A204.1 (cell line): ENCODE data around the gene PDPK1.

Experiments used
- FAIRE-seq: peaks from 2 replicates; lab custom pipeline; 2012; peaks lifted over from hg19 to GRCh38; lab: Jason Lieb, UNC

PDPK1 gene

DNA sequence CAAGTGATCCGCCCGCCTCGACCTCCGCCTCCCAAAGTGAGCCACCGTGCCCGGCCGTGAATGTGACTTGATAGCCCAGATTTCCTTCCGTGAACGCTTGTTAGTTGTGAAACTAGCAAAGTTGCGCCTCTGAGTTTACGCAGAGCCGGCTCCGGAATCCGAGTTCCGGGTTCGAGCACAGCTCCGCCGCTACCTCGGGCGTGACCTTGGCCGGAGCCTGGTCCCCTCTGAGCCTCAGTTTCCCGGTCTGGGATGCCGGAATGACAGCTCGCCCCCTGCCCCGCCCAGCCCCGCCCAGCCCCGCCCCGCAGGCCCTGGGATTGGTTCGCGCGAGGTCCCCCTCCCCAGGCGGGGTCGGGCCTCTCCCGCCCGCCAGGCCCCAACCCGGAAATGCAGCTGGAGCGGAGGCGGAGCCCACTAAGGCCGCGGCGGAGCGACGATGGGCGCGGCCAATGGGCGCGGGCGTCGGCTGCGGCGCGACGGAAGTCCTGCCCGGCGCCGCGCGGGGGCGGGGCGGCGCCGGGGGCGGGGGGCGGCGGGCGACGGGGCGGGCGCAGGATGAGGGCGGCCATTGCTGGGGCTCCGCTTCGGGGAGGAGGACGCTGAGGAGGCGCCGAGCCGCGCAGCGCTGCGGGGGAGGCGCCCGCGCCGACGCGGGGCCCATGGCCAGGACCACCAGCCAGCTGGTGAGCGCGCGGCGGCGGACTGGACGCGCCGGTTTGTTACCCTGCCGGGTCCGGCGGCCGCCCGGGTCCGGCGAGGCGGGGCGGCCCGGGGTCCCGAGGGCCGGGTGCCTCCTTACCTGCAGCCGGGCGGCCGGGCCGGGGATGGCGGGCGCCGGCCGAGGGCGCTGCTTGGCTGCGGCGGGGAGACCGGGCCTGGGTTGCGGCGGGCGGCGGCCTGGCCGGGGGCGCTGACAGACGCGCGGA, at the start of gene PDPK1:
Gene PDPK1 (plus strand): TSS at position 571 of the 929 bp plus-strand sequence. CDS start 92 bp downstream, at position 663.
- no peak for FAIRE-seq

GRCh38 chr16:2489581-2489980, 48.2 kb upstream of the PDPK1 start:
- FAIRE-seq: no peak

DNA sequence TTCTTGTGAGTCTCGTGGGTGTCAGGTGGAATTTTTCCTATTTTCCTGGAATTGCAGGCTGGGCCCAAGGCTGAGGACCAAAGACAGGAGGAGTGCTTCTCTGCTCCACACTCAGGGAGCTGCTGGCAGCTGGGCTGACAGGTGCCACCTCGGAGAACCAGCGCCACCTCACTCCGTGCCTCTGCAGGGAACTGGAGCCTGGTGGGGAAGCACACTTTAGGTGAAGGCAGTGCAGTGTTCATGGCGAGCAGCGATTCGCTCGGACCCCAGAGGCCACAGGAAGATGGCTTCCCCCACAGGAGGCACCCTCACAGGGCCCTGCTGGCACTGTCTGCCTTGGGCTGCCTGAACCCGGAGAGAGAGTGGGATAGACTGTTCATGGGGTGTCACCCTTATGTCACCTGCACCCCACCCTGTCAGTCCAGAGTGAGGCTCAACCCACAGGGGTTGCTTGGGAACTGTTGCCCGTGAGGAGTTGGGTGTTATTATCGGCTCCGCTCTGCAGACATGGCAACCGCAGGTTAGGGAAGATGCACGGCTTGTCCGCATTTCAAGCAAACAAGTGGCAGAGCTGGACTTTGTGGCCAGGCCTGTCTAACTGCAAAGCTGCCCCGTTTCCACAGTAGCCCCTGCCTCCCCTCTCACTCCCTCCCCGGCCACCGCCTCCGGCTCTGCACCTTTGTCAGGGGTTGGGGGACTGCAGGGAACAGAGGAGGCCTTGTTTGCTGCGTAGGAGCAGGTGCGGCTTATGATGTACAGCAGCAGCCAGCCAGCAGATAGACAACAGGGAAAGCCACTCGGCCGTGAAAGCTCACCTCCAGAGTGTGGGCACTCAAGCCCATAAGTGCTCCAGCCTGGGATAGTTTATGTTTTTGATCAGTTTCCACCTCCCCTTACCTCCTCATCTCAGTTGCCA, 47.4 kb upstream of the PDPK1 start:
- FAIRE-seq: no peak

DNA sequence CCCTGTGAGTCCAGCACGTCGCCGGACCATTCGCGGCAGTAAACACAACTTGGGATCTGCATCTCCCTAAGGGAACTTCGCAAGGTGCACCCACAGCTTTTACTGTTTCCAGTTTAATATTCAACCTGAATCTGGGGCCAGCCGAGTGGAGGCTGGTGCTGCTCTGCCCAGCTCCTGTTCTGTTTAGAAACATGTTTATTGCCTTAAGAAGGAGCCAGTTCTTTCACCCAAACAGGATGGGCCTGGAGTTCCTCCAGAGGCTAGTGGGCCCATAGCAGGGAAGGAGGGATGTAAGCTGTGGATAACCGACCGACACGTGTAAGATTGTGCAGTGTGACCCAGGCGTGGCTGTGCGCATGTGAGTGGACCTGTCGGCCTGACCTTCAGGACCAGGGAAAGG, 45.5 kb upstream of the PDPK1 start:
- no peak for FAIRE-seq

DNA sequence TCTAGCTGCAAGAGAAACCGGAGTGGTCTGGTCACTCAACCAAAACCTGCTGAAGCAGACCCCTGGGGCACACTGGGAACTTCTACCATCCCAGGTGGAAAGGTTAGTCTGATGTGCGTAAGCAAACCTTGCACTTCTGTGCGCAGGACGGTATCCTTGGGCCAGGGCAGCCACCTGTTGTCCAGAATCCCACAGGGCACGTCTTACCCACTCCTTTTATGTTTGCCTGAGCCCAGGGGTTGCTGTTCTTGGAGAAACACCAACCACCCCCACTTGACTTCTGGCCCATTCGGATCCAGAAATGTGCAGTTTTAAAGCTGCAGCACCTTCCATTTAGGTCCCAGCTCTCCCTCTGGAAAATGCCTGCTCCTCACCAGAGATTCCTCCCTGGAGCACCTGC, 44.2 kb upstream of the PDPK1 start:
- no peak for FAIRE-seq

DNA sequence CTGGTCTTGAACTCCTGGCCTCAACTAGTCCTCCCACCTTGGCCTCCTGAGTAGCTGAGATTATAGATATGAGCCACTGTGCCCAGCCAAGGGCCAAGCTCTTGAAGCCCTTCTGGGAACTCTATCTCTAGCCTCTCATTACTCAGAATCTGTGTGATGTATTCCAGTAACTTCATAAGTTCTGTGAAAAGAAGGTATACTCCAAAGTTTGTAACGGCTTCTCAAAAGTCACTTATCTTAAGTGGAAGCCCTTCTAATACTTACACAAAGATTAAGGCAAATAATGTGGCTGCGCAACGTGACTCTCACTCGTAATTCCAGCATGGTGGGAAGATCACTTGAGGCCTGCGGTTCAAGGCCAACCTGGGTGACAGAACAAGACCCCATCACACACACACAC, 43.2 kb upstream of the PDPK1 start:
- FAIRE-seq: no peak

GRCh38 chr16:2495041-2495440, 42.8 kb upstream of the PDPK1 start:
- no peak for FAIRE-seq

GRCh38 chr16:2496223-2497115, 41.4 kb upstream of the PDPK1 start:
- FAIRE-seq: no peak

DNA sequence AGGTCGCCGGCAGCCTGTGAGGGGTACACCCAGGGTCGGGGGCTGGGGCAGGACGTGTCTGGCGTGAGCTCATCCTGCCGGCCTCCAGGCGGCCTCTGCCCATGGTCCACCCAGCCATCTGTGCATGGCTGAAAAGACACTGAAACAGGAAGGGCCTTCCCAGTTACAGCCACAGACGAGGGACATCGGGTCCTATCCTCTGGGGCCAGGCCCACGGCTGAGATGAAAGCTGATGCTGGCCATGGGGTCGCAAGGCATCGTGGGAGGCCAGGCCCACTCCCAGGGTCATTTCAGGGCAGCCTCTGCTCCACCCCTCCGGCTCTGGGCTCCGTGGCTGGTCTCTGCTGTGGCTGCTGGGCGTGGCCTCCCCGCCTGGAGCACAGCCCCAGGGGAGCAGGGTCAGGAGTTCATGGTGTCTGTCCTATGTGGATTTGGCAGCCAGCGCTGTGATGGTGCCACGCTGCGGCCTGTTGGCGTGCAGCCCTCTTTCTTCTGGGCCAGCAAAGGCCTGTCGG, 40.6 kb upstream of the PDPK1 start:
- no peak for FAIRE-seq

- no peak for FAIRE-seq
Measured at GRCh38 chr16:2497695-2498484, 39.9 kb upstream of the PDPK1 start.

DNA sequence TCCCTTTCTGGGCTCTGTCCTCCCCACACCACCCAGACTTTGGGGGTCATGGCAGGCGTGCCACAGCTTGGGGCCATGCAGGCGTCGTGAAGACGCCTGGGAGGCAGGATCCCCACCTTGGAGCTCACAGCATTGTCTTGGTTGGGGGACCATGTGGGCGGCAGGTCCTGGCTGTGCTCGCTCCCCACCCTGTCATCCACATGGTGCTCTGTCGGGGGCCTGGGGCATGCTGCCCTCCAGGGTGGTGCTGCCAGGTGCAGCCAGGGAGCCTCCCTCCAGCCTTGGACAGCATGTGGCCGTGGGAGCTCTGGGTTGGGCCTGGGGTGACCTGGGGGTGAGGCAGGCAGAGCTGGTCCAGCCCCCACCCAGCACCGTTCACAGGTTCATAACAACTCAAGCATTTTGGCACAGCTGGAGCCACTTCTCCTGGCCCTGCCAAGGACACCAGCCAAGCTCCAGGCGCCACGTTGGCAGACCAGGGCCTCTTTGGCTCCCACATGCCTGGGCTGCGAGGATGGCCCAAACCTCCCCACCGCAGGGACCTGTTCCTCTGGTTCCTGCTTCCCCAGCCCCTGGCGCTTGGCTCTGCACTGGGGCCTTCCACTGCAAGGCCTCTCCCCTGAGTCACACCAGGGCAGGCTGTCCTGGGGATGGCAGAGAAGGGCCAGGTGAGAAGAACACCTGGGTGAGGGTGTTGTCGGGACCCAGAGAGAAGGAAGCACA, 39.1 kb upstream of the PDPK1 start:
- no peak for FAIRE-seq

DNA sequence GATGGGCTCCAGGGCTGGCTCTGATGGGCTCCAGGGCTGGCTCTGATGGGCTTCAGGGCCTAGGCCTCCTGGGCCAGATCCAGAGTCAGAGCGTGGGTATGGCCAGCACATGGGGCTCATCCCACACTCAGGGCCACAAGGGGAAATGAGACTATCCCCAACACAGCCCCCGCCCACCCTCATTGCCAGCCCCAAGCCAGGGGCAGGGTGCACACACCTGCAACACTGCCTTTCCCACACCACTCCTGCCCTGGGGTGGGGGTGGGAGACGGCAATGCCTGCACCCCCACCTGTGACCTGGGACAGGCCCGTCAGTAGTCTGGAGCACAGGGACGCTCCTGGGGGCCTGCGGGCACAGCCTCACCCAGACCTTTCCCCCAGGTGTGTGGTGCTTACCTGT, 38.4 kb upstream of the PDPK1 start:
- no peak for FAIRE-seq

DNA sequence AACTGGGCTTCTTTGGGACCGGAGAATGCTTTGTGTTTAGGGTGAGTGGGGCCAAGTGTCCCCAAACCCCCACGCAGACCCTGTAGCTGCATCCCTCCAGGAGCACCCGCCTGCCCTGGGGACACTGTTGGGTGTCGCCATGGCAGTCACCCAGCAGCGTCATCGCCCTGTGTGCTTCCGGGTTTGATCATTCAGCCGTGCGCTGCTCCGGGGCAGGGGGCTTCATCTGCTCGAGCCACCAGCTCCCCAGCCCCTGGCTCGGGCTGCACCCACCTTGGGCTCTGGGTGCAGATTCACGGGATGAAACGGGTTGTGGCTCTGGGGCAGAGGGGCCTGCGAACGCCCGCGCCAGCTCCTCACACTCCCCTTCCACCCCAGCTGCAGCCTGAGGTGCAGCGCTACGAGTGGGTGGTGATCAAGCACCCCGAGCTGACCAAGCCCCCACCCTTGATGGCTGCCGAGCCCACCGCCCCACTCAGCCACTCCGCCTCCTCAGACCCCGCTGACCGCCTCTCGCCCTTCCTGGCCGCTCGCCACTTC, 37.9 kb upstream of the PDPK1 start:
- no peak for FAIRE-seq

DNA sequence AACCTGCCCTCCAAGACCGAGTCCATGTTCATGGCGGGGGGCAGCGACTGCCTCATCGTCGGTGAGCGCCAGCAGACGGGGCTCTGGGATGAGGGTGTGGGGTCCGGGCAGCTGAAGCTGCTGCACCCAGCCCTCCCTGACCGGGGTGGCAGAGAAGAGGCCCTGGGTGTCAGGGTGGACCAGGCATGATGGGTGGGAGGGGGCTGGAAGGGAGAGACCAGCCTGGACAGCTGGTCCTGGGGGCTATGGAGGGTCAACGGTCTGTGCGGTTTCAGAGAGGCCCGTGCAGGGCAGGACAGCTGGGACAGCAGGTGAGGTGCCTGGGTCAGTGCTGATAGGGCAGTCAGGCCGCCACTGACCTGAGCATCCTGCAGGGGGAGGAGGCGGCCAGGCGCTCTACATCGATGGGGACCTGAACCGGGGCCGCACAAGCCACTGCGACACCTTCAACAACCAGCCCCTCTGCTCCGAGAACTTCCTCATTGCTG, 37.3 kb upstream of the PDPK1 start:
- no peak for FAIRE-seq

- no peak for FAIRE-seq
Measured at GRCh38 chr16:2500918-2501750, 36.7 kb upstream of the PDPK1 start.

DNA sequence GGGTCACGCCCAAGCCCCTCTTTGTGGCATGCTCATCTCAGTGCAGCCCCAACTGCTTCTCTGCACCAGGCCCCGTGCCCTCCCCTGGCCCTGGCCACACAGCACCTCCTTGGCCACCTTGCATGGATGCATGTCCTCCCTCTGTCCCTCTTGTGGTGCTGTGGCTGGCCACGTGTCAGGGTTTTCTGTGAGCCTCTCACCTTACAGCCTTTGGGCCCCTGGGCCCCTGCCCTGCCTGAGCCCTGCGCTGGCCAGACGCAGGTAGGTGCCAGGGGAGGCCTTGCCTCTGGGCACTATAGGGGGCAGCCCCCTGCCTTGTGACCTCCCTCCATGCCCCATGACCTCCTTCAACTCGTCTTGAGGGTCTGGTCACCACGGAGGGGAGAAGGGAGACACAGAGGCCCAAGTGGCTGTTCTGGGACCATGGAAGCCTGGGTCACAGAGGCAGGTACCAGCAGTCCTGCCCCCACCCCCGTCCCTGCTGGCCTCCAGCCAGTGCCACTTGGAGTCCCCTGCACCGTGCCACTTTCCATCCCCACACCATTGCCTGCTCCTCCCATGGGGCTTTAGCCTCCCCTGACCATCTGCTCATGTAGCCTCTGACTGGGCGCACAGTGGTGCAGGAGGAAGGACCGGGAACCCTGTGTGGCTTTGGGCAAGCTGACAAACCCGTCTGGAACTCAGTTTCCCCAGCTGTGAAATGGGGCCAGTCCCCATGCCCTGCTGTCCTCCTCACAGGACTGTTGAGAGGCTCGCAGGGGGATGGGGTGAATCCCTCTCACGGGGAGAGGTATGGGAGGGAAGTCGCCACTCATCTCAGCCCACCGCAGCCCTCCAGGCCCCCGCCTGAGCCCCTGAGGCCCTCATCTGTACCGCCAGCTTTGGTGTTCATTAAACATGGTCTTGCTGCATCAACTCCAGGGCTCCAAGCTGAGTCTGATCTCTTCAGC, 35.6 kb upstream of the PDPK1 start:
- no peak for FAIRE-seq

- FAIRE-seq: no peak
Measured at GRCh38 chr16:2505695-2506094, 32.1 kb upstream of the PDPK1 start.
